ENCODE data around the gene PLEKHN1.

Gene PLEKHN1

DNA sequence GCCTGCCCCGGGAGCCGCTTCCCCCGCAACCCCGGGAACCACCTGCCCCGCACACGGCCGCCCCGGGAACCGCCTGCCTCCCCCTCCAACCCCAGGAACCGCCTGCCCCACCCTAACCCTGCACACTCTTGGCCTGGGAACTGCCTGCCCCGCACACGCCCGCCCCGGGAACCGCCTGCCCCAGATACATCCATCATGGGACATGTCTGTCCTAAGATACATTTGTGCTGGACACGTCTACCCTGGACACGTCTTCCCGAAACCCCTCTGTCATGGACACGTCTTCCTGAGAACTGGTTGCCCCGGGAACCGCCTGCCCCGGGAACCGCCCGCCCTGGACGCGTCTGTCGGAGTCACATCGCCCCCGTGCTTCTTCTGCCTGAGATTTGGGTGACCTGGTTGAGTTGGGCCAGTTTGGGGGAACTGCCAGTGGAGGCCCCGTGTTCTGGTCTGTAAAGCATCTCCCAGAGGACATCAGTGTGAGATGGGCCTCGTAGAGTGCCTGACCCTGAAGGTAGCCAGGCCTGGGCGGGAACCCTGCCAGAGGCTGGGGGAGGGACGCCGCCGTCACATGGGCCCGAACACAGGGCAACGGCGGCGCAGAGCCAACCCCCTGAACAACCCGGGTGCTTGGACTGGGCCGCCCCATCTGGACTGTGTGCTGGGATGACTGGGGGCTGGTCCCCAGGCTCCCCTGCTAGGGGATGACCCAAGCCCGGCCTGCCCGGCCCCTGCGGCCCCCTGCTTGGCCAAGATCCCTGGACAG lies 12.0 kb downstream of the PLEKHN1 start:
- H3K4me3 ChIP-seq (ENCODE audit: low read depth, low read length): no peak overlapping the region
- TF ChIP-seq, protein P1, sequence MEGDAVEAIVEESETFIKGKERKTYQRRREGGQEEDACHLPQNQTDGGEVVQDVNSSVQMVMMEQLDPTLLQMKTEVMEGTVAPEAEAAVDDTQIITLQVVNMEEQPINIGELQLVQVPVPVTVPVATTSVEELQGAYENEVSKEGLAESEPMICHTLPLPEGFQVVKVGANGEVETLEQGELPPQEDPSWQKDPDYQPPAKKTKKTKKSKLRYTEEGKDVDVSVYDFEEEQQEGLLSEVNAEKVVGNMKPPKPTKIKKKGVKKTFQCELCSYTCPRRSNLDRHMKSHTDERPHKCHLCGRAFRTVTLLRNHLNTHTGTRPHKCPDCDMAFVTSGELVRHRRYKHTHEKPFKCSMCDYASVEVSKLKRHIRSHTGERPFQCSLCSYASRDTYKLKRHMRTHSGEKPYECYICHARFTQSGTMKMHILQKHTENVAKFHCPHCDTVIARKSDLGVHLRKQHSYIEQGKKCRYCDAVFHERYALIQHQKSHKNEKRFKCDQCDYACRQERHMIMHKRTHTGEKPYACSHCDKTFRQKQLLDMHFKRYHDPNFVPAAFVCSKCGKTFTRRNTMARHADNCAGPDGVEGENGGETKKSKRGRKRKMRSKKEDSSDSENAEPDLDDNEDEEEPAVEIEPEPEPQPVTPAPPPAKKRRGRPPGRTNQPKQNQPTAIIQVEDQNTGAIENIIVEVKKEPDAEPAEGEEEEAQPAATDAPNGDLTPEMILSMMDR (IDR thresholded peaks at IDR 0.05; ENCODE audit: insufficient read depth, low read depth, low read length, missing control alignments): no peak
- no peak for DNase-seq (ENCODE audit: low read depth)

DNA sequence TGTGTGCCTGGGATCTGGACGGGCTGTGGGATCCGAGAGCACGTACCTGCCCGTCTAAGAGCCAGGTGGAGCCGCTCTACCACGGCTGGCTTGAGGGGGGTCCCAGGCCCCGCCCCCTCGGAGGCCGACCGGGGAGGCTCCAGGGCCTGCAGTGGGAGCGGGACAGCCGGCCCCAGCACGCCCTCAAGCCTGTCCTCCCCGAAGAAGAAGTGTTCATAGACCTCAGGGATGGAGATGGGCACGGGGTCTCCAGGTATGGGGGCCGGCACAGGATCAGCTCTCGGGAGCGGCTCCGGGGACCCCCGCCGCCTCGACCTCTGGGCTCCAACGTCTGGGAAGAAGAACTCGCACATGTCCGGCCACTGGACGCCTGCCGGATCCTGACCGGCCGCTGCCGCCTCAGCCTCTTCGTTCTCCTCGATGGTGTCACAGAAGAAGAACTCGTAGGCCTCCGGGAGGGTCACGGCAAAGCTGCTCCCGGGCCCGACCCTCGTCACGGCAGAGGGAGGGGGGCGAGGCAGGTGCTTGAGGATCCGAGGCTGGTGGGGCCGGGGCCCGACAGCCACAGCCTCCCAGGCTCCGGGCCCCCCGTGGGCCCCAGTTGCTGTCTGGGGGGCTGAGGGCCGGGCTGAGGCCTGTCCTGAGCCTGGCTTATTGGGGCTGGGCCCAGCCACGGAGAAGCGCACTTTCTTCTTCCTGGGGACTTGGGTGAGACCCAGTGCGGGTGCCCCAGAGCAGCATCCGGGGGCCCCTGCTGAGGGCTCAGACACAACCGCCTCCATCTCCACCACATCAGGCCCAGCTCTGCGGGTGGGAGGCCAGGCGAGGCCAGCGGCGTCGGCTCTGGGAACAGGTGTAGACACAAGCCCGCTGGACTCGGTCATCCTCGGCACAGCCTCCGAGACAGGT lies 12.8 kb downstream of the PLEKHN1 start:
- TF ChIP-seq, protein P1 (IDR thresholded peaks at IDR 0.05; ENCODE audit: insufficient read depth, low read depth, low read length, missing control alignments): no peak
- no peak overlapping the region for H3K4me3 ChIP-seq (ENCODE audit: low read depth, low read length)
- no peak for DNase-seq (ENCODE audit: low read depth)

DNA sequence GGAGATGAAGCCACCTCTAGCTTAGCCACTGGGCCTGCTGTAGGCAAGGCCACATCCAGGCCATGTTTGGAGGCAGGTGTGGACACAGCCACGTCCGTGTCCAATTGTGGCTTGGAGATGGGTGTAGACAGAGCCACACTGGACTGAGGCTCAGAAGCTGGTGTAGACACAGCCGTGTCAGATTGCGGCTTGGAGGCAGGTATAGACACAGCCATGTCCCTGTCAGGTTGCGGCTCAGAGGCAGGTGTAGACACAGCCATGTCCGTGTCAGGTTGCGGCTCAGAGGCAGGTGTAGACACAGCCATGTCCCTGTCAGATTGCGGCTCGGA lies 13.4 kb downstream of the PLEKHN1 start:
- DNase-seq (ENCODE audit: low read depth): no peak
- TF ChIP-seq, protein P1 (IDR thresholded peaks at IDR 0.05; ENCODE audit: insufficient read depth, low read depth, low read length, missing control alignments): no peak
- no peak overlapping the region for H3K4me3 ChIP-seq (ENCODE audit: low read depth, low read length)

DNA sequence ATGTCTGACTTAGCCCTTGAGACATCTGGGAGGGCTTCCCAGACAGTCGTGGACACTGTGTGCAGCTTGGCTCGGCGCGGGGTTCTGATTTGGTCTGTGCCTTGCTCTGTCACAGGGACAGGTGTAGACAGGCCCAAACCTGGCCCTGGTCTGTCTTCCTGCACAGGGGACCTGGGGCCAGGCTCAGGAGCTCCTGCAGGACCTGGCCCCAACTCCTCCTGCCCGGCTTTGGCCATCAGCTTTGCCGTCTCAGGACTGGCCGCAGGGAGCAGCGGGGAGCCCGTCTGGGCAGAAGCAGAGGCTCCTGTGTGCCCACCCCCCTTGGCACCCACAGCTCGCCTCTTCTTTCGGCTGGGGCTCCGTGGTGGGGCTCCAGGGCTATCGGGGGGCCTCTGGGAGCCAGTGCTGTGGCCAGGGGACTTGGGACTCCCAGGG lies 13.9 kb downstream of the PLEKHN1 start:
- no peak for DNase-seq (ENCODE audit: low read depth)
- TF ChIP-seq, protein P1 (IDR thresholded peaks at IDR 0.05; ENCODE audit: insufficient read depth, low read depth, low read length, missing control alignments): no peak
- H3K4me3 ChIP-seq (ENCODE audit: low read depth, low read length): no peak overlapping the region

DNA sequence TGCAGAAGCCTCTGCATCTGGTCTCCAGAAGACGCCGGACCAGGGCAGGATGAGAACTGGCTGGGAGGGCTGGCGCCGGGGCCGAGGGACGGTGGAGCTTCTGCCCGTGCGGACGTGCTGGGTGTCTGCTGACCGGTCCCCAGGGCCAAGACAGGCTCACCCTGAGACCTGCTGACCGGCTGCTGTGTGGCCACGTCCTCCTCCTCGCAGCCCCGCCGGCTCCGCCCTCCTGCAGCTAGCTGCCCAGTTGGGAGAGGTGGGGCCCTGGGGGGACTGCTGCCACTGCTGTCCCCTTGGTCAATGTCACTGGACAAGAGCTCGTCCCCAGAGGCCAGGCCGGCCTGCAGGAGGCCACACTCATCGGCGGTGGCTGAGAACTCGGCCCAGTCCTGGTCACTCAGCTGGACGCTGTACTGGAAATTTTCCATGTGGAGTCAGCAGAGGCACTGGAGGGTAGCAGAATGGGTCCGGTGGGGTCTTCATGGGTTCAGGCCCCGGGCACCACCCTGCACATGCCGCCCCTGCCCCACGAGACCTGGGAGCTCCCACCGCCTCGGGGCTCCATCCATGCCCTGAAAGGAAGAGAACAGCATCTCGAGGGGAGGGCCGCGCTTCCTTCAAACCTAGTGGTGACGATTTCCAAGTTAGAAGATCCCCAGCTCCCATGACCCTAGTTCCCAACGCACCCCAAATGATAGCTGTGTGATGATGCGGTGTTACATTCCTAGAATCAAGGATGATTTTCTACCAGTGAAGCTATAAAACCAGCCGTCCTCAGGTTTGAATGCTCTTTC lies 14.5 kb downstream of the PLEKHN1 start:
- TF ChIP-seq, protein P1 (IDR thresholded peaks at IDR 0.05; ENCODE audit: insufficient read depth, low read depth, low read length, missing control alignments): no peak
- no peak overlapping the region for H3K4me3 ChIP-seq (ENCODE audit: low read depth, low read length)
- no peak for DNase-seq (ENCODE audit: low read depth)

DNA sequence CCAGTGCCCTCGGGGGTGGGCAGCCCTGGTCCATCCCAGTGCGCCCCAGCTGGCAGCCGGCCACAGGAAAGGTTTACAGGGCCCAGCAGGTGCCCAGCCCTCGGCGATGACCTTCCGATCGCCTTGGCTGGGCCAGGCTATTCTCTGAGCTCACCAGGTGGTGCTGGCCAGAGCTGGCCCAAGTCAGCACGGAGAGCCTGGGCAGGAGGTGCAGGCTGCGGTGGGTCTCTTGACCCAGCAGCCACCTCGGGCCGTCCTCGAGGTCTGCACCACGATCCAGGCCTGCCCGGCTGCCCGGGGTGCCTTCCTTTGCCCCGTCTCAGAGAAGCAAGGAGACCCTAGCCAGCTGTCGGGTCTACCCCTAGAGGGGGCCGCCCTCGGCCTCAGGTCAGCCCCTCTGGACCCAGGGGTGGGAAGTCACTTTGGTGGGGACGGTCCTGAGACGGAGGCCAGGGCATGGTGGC lies 15.2 kb downstream of the PLEKHN1 start:
- H3K4me3 ChIP-seq (ENCODE audit: low read depth, low read length): no peak overlapping the region
- TF ChIP-seq, protein P1 (IDR thresholded peaks at IDR 0.05; ENCODE audit: insufficient read depth, low read depth, low read length, missing control alignments): no peak
- DNase-seq (ENCODE audit: low read depth): no peak
